ENCODE measurements around the gene BRIP1.
"Not testable (repeated sequence)": the region's sequence is repeated elsewhere in the genome, so short reads cannot be mapped to it uniquely, and the experiment has no call there.

The BRIP1 gene

GRCh38 chr17:61782683-61783082 lies 80.6 kb downstream of the BRIP1 start:
- TF ChIP-seq CTCF (IDR thresholded peaks at IDR 0.05; ENCODE audit: low read depth, low read length) (no peak), POLR2A (IDR thresholded peaks at IDR 0.05; ENCODE audit: extremely low read depth, insufficient read length) (no peak), MYC (IDR thresholded peaks at IDR 0.05; ENCODE audit: low read depth, low read length) (no peak), MAX (IDR thresholded peaks at IDR 0.05; ENCODE audit: low read depth, low read length) (no peak)
- H3K4me3 ChIP-seq (ENCODE audit: low read depth, low read length) = no peak overlapping the region
- no peak for DNase-seq (ENCODE audit: low read depth)

GRCh38 chr17:61775364-61775763 lies 88.0 kb downstream of the BRIP1 start:
- DNase-seq (ENCODE audit: low read depth) = no peak
- H3K4me3 ChIP-seq (ENCODE audit: low read depth, low read length) = no peak overlapping the region
- no peak for TF ChIP-seq CTCF (IDR thresholded peaks at IDR 0.05; ENCODE audit: low read depth, low read length)
- TF ChIP-seq MAX (IDR thresholded peaks at IDR 0.05; ENCODE audit: low read depth, low read length) = no peak

- no peak overlapping the region for H3K4me3 ChIP-seq (ENCODE audit: low read depth, low read length)
- TF ChIP-seq MYC (IDR thresholded peaks at IDR 0.05; ENCODE audit: low read depth, low read length) (no peak), POLR2A (IDR thresholded peaks at IDR 0.05; ENCODE audit: extremely low read depth, insufficient read length) (no peak), MAX (IDR thresholded peaks at IDR 0.05; ENCODE audit: low read depth, low read length) (no peak), CTCF (IDR thresholded peaks at IDR 0.05; ENCODE audit: low read depth, low read length) (no peak)
- no peak for DNase-seq (ENCODE audit: low read depth)
Observed at GRCh38 chr17:61774724-61775123, 88.6 kb downstream of the BRIP1 start.

GRCh38 chr17:61774087-61774486 lies 89.2 kb downstream of the BRIP1 start:
- DNase-seq (ENCODE audit: low read depth) = not testable (repeated sequence)

GRCh38 chr17:61770752-61771533 lies 92.4 kb downstream of the BRIP1 start:
- no peak for DNase-seq (ENCODE audit: low read depth)
- TF ChIP-seq CTCF (IDR thresholded peaks at IDR 0.05; ENCODE audit: low read depth, low read length) (no peak), MYC (IDR thresholded peaks at IDR 0.05; ENCODE audit: low read depth, low read length) (no peak), POLR2A (IDR thresholded peaks at IDR 0.05; ENCODE audit: extremely low read depth, insufficient read length) (no peak), MAX (IDR thresholded peaks at IDR 0.05; ENCODE audit: low read depth, low read length) (no peak)
- no peak overlapping the region for H3K4me3 ChIP-seq (ENCODE audit: low read depth, low read length)

More at GRCh38 chr17:61774087-61774486, 89.2 kb downstream of the BRIP1 start:
- H3K4me3 ChIP-seq (ENCODE audit: low read depth, low read length) = not testable (repeated sequence)

- no peak for TF ChIP-seq MAX (IDR thresholded peaks at IDR 0.05; ENCODE audit: low read depth, low read length)
- DNase-seq (ENCODE audit: low read depth) = no peak
- no peak overlapping the region for H3K4me3 ChIP-seq (ENCODE audit: low read depth, low read length)
Observed at GRCh38 chr17:61770043-61770442, 93.3 kb downstream of the BRIP1 start.

GRCh38 chr17:61768405-61768804 lies 94.9 kb downstream of the BRIP1 start:
- DNase-seq (ENCODE audit: low read depth) = no peak
- H3K4me3 ChIP-seq (ENCODE audit: low read depth, low read length) = no peak overlapping the region
- TF ChIP-seq MAX (IDR thresholded peaks at IDR 0.05; ENCODE audit: low read depth, low read length) (no peak), MYC (IDR thresholded peaks at IDR 0.05; ENCODE audit: low read depth, low read length) (no peak), POLR2A (IDR thresholded peaks at IDR 0.05; ENCODE audit: extremely low read depth, insufficient read length) (no peak), CTCF (IDR thresholded peaks at IDR 0.05; ENCODE audit: low read depth, low read length) (no peak)

Data from NB4 (cell line).